ENCODE data around the gene COLEC11.
"Not testable (repeated sequence)": the region's sequence is repeated elsewhere in the genome, so short reads cannot be mapped to it uniquely, and the experiment has no call there.

COLEC11 gene

DNA sequence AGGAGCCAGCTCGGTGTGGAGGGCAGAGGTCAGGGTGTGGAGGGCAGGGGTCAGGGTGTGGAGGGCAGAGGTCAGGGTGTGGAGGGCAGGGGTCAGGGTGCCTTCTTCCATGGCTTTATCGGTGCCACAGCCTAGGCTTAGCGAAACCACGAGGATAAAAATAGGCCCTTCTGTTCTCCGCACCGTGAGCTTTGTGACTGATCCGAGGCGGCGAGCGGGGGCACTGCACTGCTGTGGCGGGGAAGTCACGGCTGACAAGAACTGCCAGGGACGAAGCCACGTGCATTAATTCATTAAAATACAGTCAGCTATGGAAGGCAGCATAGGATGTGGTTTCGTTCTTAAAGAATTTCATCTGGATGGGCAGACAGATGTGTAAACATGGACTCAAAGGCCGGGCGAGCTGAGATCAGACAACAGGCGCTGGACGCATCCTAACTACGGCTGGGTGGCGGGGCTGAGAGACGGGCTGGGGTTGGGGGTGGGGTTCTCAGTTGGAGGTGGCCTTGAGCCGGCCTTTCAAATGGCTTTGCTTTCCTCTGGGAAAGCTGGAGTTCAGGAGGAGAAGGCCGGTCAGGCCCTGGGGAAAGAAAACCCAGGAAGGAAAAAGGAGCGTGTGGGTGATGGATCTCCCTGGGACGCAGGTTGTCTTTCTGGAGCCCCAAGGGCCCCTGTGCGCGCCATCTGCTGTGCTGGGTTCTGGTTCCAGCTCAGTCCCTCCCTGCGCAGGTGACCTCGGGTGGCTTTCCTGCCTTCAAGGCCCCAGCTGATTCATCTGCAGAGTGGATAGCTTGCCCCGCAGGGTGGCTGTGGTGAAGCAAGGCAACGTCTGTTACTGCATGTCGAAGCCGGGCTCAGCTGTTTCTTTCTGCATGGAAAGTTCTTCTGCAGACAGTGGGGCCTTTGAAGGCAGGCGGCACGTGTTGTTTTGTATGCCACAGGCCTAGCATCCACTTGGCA lies 62.1 kb downstream of the COLEC11 start:
- H3K27ac ChIP-seq, result no peak overlapping the region
- H3K4me3 ChIP-seq, result no peak overlapping the region
- TF ChIP-seq, protein P1, sequence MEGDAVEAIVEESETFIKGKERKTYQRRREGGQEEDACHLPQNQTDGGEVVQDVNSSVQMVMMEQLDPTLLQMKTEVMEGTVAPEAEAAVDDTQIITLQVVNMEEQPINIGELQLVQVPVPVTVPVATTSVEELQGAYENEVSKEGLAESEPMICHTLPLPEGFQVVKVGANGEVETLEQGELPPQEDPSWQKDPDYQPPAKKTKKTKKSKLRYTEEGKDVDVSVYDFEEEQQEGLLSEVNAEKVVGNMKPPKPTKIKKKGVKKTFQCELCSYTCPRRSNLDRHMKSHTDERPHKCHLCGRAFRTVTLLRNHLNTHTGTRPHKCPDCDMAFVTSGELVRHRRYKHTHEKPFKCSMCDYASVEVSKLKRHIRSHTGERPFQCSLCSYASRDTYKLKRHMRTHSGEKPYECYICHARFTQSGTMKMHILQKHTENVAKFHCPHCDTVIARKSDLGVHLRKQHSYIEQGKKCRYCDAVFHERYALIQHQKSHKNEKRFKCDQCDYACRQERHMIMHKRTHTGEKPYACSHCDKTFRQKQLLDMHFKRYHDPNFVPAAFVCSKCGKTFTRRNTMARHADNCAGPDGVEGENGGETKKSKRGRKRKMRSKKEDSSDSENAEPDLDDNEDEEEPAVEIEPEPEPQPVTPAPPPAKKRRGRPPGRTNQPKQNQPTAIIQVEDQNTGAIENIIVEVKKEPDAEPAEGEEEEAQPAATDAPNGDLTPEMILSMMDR (IDR thresholded peaks at IDR 0.05), result no peak
- no peak for DNase-seq (ENCODE audit: low spot score)

DNA sequence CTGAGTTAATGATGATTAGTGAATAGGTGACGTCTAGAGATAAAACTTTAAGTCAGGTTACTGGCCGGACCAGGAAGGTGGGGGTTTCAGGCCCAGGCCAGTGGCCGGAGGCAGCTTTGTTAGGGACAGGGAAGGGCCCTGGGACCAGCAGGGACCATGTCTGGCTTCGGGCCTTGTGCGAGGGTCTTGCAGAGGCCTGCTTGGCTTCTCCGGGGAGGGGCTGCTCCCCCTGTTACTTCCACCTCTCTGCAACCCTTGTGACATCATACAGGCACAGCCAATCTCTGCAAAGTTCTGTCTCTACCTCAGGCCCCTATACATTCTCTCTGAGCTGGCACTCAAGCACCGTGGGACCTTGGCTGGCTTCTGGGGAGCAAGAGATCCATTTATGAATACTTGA lies 63.0 kb downstream of the COLEC11 start, which contains the start of gene ALLC:
ALLC (plus strand) TSS at position 320 of the 400 bp plus-strand sequence. CDS start 12,958 bp downstream, outside the sequence.
- Histone ChIP-seq H3K4me3 (no peak within 1 kb of the TSS), H3K27ac (no peak within 1 kb of the TSS)
- no peak for DNase-seq (ENCODE audit: low spot score)
- TF ChIP-seq, protein P1 (IDR thresholded peaks at IDR 0.05), result no peak

DNA sequence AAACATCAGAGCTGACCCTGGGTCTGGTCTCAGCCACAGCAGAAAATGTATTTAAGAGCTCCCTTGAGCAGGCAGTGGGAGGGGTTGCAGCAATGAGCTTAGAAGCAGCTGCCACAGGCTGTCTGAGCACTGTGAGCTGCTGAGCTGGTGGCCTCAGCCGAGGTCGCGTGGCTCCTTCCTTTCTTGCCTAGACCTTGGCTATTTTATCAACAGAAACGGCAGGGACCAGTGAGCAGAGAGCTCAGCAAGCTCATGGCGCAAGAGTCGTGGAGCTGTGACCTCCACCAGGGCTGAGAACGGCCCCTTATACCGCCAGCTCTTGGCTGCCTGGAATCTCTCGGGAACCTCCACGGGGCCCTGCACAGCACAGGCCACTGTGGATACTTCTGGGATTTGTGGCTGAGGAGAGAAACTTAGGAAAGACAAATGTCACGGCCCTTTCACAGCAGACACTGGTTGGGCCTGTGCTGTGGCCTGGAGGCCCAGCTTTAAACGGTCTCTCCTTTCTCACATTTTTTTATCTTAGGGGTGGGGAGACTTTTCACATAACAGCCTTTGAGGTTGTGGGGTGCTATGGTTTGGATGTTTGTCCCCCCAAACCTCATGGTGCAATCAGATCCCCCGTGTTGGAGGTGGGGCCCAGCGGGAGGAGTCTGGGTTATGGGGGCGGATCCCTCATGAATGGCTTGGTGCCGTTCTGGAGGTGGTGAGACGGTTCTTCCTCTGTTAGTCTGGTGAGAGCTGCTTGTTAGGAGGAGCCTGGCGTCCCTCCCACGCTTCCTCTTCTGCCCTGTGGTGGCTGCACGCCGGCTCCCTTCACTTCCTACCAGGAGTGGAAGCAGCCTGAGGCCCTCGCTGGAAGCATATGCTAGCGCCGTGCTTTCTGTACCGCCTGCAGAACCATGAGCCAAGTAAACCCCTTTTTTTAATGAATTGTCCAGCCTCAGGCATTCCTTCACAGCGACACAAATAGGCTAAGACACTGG lies 64.8 kb downstream of the COLEC11 start:
- H3K27ac ChIP-seq, result peak overlapping the region; percentile 15 to 39
- H3K4me3 ChIP-seq, result no peak overlapping the region
- DNase-seq (ENCODE audit: low spot score), result no peak
- TF ChIP-seq, protein P1 (IDR thresholded peaks at IDR 0.05), result no peak

DNA sequence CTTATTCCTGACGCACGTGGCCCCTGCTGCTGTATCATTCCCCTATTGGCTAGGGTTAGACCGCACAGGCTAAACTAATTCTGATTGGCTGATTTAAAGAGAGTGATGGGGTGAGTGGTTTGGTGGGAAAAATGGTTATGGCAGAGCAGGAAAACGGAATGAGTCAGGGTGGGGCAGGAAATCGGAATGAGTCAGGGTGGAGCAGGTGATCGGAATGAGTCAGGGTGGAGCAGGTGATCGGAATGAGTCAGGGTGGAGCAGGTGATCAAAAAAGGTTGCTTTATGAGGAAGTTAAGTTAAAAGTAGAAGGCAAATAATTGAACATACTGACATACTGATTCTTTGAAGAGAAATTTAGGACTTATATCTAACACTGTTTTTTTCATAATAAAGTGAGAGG lies 65.7 kb downstream of the COLEC11 start:
- not testable (repeated sequence) for DNase-seq (ENCODE audit: low spot score); H3K4me3 ChIP-seq; H3K27ac ChIP-seq

DNA sequence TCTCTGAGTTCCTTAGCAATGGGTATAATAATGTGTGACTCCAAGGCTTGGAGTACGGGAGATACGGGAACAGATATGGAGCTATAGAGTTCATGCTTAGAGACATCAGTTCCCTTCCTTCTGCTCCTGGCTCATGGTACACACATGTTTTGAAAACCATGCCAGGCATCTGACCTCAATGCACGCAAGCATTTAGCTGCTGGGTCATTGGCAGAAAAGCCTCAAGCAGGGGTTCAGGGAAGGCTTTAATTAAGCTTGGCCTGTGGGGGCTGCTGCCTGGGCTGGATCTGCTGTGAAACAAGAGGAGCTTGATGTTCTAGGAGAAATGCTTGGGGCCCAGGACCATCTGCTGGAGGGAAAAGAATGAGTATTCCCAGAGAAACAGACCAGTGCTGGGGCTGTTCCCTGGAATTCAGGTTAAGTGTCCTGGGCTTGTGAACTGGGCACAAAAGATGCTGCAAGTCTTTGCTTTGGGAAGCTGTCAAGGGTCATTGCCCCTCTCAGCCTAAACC lies 66.3 kb downstream of the COLEC11 start:
- TF ChIP-seq, protein P1 (IDR thresholded peaks at IDR 0.05), result no peak
- peak; percentile 4 for DNase-seq (ENCODE audit: low spot score)
- Histone ChIP-seq H3K27ac (no peak overlapping the region), H3K4me3 (no peak overlapping the region)

DNA sequence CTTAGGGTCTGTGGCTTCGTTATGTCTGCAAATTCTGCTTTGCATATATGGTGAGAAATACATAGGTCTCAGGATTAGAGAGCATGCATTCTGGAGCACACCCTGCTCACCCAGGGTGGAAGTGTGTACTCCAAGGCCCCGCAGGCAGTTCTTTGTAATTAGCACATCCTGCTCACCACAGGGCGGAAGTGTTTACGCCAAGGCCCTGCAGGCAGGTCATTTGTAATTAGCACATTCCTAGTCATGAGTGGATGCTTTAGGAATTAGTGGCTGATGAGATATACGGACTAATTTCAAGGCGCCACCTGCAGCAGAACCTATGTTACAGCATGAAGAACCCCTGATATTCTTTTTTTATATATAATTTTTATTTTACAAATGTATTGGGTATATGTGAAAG lies 67.3 kb downstream of the COLEC11 start:
- Histone ChIP-seq H3K4me3 (no peak overlapping the region), H3K27ac (no peak overlapping the region)
- DNase-seq (ENCODE audit: low spot score), result peak; percentile 21
- TF ChIP-seq, protein P1 (IDR thresholded peaks at IDR 0.05), result no peak

- Histone ChIP-seq H3K4me3 (no peak overlapping the region), H3K27ac (no peak overlapping the region)
- TF ChIP-seq, protein P1 (IDR thresholded peaks at IDR 0.05), result no peak
- DNase-seq (ENCODE audit: low spot score), result peak; percentile 5
These were observed 69.2 kb downstream of the COLEC11 start for GRCh38 chr2:3664118-3664517.
